Superior temporal gyrus (tissue), 1 donor: Measurements from ENCODE around the gene IGF1R.

Experiments
- DNase-seq: peaks from one replicate; pipeline ENCODE4 v3.0.0-alpha.2; 2016; ENCODE audit errors: extremely low spot score

Gene IGF1R

GRCh38 chr15:98856532-98856907, 208.2 kb downstream of the IGF1R start:
- no peak for DNase-seq

GRCh38 chr15:98858610-98859023, 210.3 kb downstream of the IGF1R start:
- DNase-seq = no peak

- no peak for DNase-seq
Observed at GRCh38 chr15:98859149-98859548, 210.8 kb downstream of the IGF1R start.

- DNase-seq = no peak
Observed at GRCh38 chr15:98860281-98861041, 212.1 kb downstream of the IGF1R start.

- no peak for DNase-seq
Observed at GRCh38 chr15:98861188-98861587, 212.8 kb downstream of the IGF1R start.

GRCh38 chr15:98863983-98864382, 215.6 kb downstream of the IGF1R start:
- no peak for DNase-seq

GRCh38 chr15:98865397-98866339, 217.3 kb downstream of the IGF1R start:
- DNase-seq = peak; percentile 61

GRCh38 chr15:98866511-98866910, 218.2 kb downstream of the IGF1R start:
- DNase-seq = no peak

GRCh38 chr15:98868564-98868963, 220.2 kb downstream of the IGF1R start:
- no peak for DNase-seq

- no peak for DNase-seq
Observed at GRCh38 chr15:98870788-98871187, 222.4 kb downstream of the IGF1R start.

- DNase-seq = no peak
Observed at GRCh38 chr15:98872774-98873173, 224.4 kb downstream of the IGF1R start.

- DNase-seq = no peak
Observed at GRCh38 chr15:98873441-98874218, 225.3 kb downstream of the IGF1R start.

- DNase-seq = no peak
Observed at GRCh38 chr15:98874370-98874769, 226.0 kb downstream of the IGF1R start.

- no peak for DNase-seq
Observed at GRCh38 chr15:98874773-98875172, 226.4 kb downstream of the IGF1R start.

GRCh38 chr15:98875309-98875708, 227.0 kb downstream of the IGF1R start:
- DNase-seq = no peak

- DNase-seq = no peak
Observed at GRCh38 chr15:98876451-98877369, 228.4 kb downstream of the IGF1R start.

- no peak for DNase-seq
Observed at GRCh38 chr15:98878172-98878571, 229.8 kb downstream of the IGF1R start.

GRCh38 chr15:98878862-98879261, 230.5 kb downstream of the IGF1R start:
- DNase-seq = no peak

GRCh38 chr15:98881526-98882520, 233.5 kb downstream of the IGF1R start:
- peak; percentile 49 for DNase-seq

- DNase-seq = no peak
Observed at GRCh38 chr15:98883478-98883877, 235.1 kb downstream of the IGF1R start.
